ENCODE measurements around the gene ENTHD1. TPM values are rescaled to one million over a fixed set of nuclear protein-coding genes. Genes with fewer than 3 reads are reported as not detected.

Gene ENTHD1
- total RNA-seq, 1 donor from 2014 or later = 0.56 TPM

DNA sequence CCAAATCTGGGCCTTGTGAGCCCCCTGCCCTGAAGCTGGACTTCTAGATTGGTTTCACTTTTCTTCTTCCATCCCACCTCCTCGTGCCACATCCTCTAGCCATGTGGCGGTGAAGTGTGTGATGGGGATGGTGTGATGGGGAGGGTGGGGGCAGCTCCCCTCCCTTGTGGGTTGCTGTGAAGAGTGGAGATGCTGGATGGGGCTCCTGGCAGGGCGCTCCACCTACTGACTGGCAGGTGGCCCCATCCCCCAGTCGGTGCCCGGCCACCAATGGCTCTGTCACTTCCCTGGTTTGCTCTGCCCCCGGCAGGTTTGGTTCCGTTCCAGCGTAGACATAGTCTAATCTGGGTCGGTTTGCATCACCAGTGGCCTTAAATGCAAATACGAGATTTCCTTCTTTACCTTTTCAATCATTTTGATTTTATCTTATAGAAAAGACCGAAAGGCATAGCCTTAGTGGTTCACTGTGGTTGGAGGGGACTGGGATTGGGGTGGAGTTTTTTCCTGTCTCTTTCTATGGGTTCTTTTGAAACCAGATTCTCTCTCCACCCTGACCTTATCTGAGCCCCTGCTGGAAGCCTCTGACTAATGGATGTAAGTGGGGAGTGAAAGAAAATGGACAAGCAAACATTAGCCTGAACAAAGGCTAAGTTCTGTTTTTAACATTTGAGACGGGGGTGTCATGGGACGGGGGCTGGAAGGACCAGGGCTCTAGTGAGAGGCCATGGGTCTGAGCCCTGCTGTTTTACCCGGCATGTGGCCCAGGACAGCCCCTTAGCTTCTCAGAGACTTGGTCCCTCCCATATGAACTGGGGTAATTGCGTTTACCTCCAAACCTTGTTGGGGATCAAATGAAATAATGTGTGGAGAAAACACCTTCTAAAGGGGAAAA lies 173.8 kb downstream of the ENTHD1 start:
- no peak overlapping the region for H3K27ac Mint-ChIP-seq
- no peak overlapping the region for H3K4me3 Mint-ChIP-seq
- H3K36me3 Mint-ChIP-seq (ENCODE audit: low read depth) = no peaks in the 10 kb centered on the region
- intact Hi-C loops (cut with micrococcal nuclease) = no loop called here
- no peak for DNase-seq
- H3K4me1 Mint-ChIP-seq = peaks cover 3% of the 10 kb centered on the region
- peaks cover 3% of the 10 kb centered on the region for H3K27me3 Mint-ChIP-seq
- H3K9me3 Mint-ChIP-seq = peaks cover 5% of the 10 kb centered on the region

DNA sequence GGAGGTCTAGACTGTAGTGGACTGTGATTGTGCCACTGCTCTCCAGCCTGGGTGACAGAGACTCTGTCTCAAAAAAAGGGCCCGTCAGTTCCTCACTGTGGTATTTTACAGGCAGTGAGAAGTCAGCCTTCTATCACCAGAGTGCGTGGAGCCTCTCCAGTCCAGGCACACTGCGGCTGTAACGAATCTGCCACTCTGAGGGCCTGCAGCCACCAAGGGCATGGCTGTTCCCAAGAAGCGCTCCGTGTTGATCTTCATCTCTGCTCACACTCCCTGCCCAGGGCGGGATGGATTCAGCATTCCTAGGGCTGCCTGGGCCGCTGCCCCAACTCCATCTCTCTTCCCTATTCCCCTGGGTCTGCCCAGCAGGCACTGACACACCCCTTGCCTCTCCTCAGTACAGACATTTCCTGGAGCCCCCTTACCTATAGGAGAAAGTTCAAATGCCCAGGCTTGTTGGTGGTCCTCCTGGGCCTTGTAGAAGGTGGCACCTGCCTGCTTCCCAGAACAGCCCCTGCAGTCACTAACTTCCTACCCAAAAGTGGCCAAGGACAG lies 174.6 kb downstream of the ENTHD1 start:
- Mint-ChIP-seq H3K4me1 (peaks cover 3% of the 10 kb centered on the region), H3K27me3 (peaks cover 3% of the 10 kb centered on the region), H3K9me3 (peaks cover 5% of the 10 kb centered on the region), H3K4me3 (no peak overlapping the region), H3K36me3 (ENCODE audit: low read depth) (no peaks in the 10 kb centered on the region), H3K27ac (no peak overlapping the region)
- DNase-seq = no peak
- intact Hi-C loops (cut with micrococcal nuclease) = no loop called here

DNA sequence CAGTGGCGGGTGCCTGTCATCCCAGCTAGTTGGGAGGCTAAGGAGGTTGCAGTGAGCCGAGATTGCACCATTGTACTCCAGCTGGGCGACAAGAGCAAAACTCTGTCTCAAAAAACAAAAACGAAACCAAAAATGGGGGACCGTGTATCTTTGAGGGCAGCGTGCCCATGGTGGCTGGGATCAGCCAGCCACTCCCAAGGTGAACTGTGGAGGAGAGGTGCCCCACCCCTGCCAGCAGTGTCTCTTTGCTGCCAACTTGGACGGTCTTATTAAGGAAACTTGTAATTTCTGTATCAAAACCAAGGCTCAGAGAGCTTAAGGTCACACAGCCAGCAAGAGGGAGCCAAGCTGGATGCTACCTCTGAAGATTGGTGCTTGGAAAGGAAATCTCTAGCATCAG lies 175.4 kb downstream of the ENTHD1 start:
- Mint-ChIP-seq H3K4me1 (peaks cover 3% of the 10 kb centered on the region), H3K9me3 (peaks cover 5% of the 10 kb centered on the region), H3K27me3 (peaks cover 3% of the 10 kb centered on the region), H3K27ac (no peak overlapping the region), H3K36me3 (ENCODE audit: low read depth) (no peaks in the 10 kb centered on the region), H3K4me3 (no peak overlapping the region)
- no peak for DNase-seq
- intact Hi-C loops (cut with micrococcal nuclease) = no loop called here

DNA sequence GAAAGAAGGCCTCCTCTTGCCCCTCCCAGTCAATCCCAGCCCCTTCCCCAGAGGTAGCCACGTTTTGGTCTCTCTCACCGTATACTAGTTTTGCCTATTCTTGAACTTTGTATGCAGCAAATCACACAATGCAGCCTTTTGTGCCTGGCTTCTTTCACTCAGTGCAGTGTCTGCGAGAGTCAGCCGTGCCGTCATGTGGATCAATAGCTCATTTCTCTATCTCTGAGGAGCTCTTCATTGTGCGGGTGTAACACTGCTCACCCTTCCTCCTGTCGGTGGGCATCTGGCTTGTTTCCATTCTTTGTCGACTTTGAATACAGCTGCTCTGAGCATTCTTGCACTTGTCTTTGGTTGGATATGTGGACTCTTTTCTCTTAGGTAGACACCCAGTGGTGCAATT lies 176.5 kb downstream of the ENTHD1 start:
- Mint-ChIP-seq H3K4me1 (no peaks in the 10 kb centered on the region), H3K27ac (no peak overlapping the region), H3K36me3 (ENCODE audit: low read depth) (no peaks in the 10 kb centered on the region), H3K27me3 (peaks cover 4% of the 10 kb centered on the region), H3K9me3 (peaks cover under 1% of the 10 kb centered on the region), H3K4me3 (no peak overlapping the region)
- no peak for DNase-seq
- intact Hi-C loops (cut with micrococcal nuclease) = no loop called here

DNA sequence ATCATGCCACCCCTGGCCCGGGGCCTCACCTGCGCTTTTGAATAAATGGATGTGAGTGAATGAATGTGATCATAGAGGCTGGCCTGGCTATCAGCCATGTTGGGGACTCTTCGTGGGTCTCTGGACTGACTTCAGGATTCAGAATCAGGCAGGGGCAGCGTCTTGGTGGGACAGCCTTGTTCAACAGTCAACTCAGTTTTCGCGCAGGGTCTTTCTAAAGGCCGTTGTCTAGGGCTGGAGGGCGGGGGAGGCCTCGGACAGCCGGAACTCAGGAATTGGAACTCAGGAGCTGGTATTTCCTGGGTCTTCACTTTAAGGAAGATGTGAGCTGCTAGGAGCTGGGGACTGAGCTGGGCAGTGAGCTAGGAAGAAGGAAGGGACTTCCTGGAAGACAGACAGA lies 177.0 kb downstream of the ENTHD1 start:
- no peaks in the 10 kb centered on the region for H3K36me3 Mint-ChIP-seq (ENCODE audit: low read depth)
- H3K4me3 Mint-ChIP-seq = no peak overlapping the region
- H3K27ac Mint-ChIP-seq = no peak overlapping the region
- H3K9me3 Mint-ChIP-seq = no peaks in the 10 kb centered on the region
- no peak for DNase-seq
- no peaks in the 10 kb centered on the region for H3K4me1 Mint-ChIP-seq
- intact Hi-C loops (cut with micrococcal nuclease) = no loop called here
- peaks cover 9% of the 10 kb centered on the region for H3K27me3 Mint-ChIP-seq

DNA sequence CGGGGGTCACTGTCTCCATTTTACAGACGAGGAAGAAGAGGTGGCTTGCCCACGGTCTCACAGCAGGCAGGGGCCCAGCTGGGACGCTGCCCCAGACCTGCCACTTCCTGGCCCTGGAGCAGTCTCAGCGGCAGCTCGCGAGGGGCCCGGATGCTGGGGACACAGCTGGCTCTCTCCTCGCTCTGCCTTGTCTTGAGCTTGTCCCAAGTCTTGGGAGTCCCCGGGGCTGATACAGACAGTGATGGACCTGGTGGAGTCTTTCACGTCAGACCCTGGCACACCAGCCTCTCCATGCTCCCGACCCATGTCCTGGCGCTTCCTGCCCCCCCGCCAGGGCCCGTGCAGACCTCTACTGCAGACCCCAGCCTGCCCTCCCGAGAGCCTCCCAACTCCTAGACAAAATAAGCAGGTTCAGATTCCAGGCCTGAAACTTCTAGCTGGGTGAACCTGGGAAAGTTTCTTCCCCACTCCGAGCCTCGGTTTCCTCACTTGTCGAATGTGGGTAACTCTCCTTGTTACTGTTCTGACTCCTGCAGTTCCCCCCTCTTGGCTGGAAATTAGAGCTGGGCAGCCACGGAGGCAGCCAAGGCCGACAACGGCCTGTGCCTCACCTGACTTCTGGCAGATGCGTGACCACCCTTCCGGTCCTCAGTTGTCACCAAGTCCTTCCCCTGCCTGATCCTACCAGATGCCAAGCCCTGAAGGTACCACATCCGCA lies 177.6 kb downstream of the ENTHD1 start:
- no peak overlapping the region for H3K4me3 Mint-ChIP-seq
- H3K9me3 Mint-ChIP-seq = no peaks in the 10 kb centered on the region
- H3K27ac Mint-ChIP-seq = no peak overlapping the region
- no peak for DNase-seq
- intact Hi-C loops (cut with micrococcal nuclease) = no loop called here
- H3K36me3 Mint-ChIP-seq (ENCODE audit: low read depth) = no peaks in the 10 kb centered on the region
- peaks cover 10% of the 10 kb centered on the region for H3K27me3 Mint-ChIP-seq
- no peaks in the 10 kb centered on the region for H3K4me1 Mint-ChIP-seq

DNA sequence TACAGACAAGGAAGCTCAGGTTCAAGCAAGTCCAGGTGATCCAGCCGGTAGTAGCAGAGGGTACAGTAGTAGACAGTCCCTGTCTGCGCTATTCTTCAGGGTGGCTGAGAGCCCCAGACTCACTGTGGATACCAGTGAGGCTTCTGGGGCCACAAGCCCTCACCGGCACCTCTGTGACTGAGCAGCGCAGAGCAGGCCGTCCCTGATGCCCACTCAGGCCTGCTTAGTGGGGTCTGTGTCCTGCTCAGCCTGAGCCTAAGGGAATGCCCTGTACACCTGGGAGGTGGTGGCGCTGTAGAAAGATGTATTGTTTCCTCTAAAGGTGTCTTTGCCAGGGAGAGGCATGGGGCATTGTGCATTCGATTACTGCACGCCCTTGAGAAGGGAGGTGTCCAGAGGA lies 179.2 kb downstream of the ENTHD1 start:
- no peak overlapping the region for H3K27ac Mint-ChIP-seq
- H3K4me3 Mint-ChIP-seq = no peak overlapping the region
- H3K27me3 Mint-ChIP-seq = peaks cover 16% of the 10 kb centered on the region
- intact Hi-C loops (cut with micrococcal nuclease) = no loop called here
- no peaks in the 10 kb centered on the region for H3K4me1 Mint-ChIP-seq
- H3K36me3 Mint-ChIP-seq (ENCODE audit: low read depth) = no peaks in the 10 kb centered on the region
- no peaks in the 10 kb centered on the region for H3K9me3 Mint-ChIP-seq
- DNase-seq = no peak

DNA sequence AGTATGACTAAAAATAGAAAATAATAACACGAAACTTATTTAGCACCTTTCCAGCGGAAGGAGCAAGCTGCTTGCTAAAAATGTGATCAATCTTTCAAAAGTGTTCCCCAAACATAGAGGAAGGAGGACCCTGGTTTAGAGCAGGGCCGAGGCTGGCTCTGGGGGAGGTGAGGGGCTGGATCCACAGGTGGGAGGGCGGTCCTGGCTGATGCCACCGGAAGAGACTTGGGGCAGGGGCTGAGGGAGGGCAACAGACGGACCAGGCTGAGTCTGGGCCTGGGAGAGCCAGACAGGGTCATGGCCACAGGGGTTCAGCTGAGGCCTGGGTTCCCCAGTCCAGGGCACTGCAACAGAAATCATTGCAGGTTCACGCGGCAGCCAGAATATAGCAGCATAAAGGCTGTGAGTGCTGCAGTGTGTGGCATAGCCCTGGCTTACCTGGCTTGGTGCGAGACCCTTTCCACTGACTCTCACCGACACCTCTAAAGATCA lies 179.7 kb downstream of the ENTHD1 start:
- Mint-ChIP-seq H3K27me3 (peaks cover 16% of the 10 kb centered on the region), H3K36me3 (ENCODE audit: low read depth) (no peaks in the 10 kb centered on the region), H3K27ac (no peak overlapping the region), H3K9me3 (no peaks in the 10 kb centered on the region), H3K4me1 (no peaks in the 10 kb centered on the region), H3K4me3 (no peak overlapping the region)
- DNase-seq = no peak
- intact Hi-C loops (cut with micrococcal nuclease) = no loop called here

DNA sequence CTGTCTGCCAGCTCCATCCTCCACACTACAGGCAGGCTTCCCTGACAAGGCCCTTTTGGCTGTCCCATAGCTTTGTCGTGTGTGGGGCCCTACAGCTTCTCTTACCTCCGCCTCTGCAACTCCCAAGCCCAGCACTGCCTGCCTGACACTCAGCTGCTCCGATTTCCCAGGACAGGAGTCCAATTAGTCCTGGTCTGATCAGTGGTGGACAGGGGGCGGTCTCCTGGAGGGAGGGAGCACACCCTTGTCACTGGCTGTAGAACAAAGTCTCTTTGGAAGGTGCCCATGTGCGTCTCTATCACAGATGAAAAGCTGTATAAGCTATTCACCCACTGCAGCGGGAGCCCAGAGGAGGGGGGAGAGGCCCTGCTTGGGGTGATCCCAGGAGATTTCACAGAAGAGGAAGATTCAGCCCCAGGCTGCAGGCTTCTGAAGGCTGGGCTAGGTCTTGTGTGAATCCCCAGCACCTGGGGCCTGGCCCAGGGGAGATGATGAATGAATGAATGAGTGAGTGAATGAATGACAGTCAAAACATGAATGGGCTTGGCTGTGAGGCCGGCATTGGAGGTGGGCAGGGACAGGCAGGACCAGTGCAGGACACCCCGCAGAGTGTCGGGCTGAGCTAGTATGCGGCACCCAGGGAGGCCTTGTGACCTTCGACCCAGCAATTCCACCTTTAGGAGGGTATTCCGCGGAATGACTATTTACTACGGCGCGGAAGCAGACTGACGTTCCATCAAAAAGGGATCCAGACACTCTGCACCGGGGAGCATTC lies 180.6 kb downstream of the ENTHD1 start:
- intact Hi-C loops (cut with micrococcal nuclease) = no loop called here

DNA sequence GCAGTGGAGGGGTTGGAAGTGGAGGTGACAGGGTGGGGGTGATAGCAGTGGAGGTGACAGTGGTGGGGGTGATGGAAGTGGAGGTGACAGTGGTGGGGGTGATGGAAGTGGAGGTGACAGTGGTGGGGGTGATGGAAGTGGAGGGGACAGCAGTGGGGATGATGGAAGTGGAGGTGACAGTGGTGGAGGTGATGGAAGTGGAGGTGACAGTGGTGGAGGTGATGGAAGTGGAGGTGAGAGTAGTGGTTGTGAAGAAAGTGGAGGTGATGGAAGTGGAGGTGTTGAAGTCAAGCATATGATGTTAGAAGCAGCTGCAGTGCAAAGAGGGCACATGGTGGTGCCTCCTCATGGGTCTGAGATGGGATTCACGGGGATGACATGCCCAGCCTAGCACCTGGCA lies 181.5 kb downstream of the ENTHD1 start:
- intact Hi-C loops (cut with micrococcal nuclease) = no loop called here
- DNase-seq = no peak
- Mint-ChIP-seq H3K36me3 (ENCODE audit: low read depth) (no peaks in the 10 kb centered on the region), H3K9me3 (no peaks in the 10 kb centered on the region), H3K4me3 (no peak overlapping the region), H3K27ac (no peak overlapping the region), H3K4me1 (no peaks in the 10 kb centered on the region), H3K27me3 (peaks cover 16% of the 10 kb centered on the region)

More for the DNA sequence above, 180.6 kb downstream of the ENTHD1 start:
- Mint-ChIP-seq H3K4me1 (no peaks in the 10 kb centered on the region), H3K9me3 (no peaks in the 10 kb centered on the region), H3K27me3 (peaks cover 16% of the 10 kb centered on the region), H3K27ac (no peak overlapping the region), H3K36me3 (ENCODE audit: low read depth) (no peaks in the 10 kb centered on the region), H3K4me3 (no peak overlapping the region)
- DNase-seq = no peak

DNA sequence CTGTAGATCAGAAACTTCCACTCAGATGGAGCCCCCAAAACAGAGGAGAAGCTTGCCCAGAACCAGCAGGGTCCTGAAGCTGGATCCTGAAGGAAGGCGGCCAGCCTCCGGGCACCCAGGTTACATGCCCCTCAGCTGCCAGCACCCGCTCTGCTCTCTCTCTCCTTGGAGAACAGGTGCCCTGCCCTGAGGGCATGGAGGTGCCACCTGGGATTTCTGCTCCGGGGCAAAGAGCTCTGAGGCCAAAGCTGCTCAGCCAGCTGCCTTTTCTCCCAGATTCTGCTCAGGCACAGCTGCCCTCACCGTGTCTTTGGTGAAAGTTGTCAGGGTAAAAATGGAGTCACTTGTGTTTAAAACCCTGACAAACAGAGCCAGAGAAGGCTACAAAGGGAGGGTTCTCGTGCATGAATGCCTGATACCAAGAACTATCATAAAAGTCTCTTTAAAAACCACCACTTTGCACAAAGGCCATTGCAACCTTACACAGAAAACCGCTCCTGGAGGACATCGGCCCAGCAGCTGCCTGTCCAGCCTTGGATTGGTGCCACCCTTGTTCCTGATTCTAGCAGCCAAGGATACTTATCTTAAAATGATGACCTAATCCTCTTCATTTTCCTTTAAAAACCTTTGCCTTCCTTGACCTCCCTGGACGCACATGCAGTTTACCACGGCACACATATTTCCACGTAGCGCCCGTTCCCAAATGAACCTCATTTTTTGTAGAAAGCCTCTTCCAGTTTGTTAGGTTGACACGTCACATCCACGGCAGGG lies 183.0 kb downstream of the ENTHD1 start:
- Mint-ChIP-seq H3K27me3 (peaks cover 16% of the 10 kb centered on the region), H3K9me3 (no peaks in the 10 kb centered on the region), H3K4me3 (no peak overlapping the region), H3K4me1 (no peaks in the 10 kb centered on the region), H3K27ac (no peak overlapping the region), H3K36me3 (ENCODE audit: low read depth) (no peaks in the 10 kb centered on the region)
- DNase-seq = no peak
- intact Hi-C loops (cut with micrococcal nuclease) = no loop called here

DNA sequence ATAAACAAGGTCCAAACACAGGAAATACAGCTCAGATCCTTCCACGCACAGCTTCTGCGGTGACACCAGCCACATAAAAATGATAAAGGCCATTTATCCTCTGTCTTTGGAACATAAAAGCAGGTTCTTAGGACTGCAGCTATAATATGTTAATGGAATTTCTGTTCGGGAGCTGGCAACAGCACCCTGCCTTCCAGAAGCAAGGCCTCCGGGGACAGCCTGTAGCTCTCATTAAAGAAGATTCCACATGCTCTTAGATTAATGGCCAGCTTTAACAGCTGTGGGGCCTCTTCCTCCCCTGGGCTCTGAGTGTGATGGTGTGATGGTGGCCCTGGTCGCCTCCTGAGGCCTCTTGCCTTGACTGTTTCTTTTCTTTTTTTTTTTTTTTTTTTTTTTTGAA lies 185.7 kb downstream of the ENTHD1 start:
- H3K4me1 Mint-ChIP-seq = no peaks in the 10 kb centered on the region
- no peak overlapping the region for H3K27ac Mint-ChIP-seq
- H3K9me3 Mint-ChIP-seq = no peaks in the 10 kb centered on the region
- no peak overlapping the region for H3K4me3 Mint-ChIP-seq
- DNase-seq = no peak
- intact Hi-C loops (cut with micrococcal nuclease) = no loop called here
- peaks cover 16% of the 10 kb centered on the region for H3K27me3 Mint-ChIP-seq
- no peaks in the 10 kb centered on the region for H3K36me3 Mint-ChIP-seq (ENCODE audit: low read depth)

DNA sequence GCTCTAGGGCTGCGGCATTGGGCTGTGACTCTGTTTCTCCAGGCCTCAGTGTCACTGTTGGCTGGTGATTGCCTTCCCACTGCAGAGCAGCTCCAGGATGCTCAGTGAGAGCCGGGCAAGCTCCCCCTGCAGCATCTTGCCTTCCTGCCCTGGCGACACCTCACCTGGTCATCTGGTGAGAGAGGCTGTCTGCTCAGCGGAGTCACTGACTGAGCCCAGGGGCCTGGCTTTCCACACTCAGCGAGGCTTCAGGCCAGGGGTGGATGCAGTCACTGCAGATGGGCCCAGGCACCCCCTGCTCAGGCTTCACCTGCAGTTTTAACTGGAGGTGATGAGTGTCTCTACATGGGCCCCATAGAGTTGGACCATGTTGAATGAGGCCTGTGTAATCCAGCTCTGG lies 186.2 kb downstream of the ENTHD1 start:
- Mint-ChIP-seq H3K36me3 (ENCODE audit: low read depth) (no peaks in the 10 kb centered on the region), H3K27ac (no peak overlapping the region), H3K27me3 (peaks cover 16% of the 10 kb centered on the region), H3K4me3 (no peak overlapping the region), H3K9me3 (no peaks in the 10 kb centered on the region), H3K4me1 (no peaks in the 10 kb centered on the region)
- intact Hi-C loops (cut with micrococcal nuclease) = no loop called here
- no peak for DNase-seq
